Measurements from ENCODE around the gene PPP2R5D.
A peak's percentile ranks its signal among the peaks of the same experiment; 100 is the strongest.

The PPP2R5D gene

GRCh38 chr6:43053545-43054205 lies 69.3 kb downstream of the PPP2R5D start, which contains the start of gene CUL7:
TSS of gene CUL7 (minus strand) at chr6:43053851. CDS start at chr6:43052788, 1,063 bp downstream.
- Histone ChIP-seq H3K79me2 (ENCODE audit: insufficient read depth, low read length) (peaks cover 8% of the 10 kb centered on the region), H3K4me2 (ENCODE audit: low read length) (peak within 1 kb of the TSS; percentile 80), H3K27me3 (ENCODE audit: insufficient read depth, low read length) (no peaks in the 10 kb centered on the region), H3K9me2 (ENCODE audit: low read depth, low read length) (no peaks in the 10 kb centered on the region), H2AFZ (ENCODE audit: low read length) (peak within 1 kb of the TSS; percentile 71; the same call in 1 of the 2 replicates), H3K36me3 (ENCODE audit: insufficient read depth, low read length) (peaks cover 16% of the 10 kb centered on the region), H3K4me1 (ENCODE audit: insufficient read depth, low read length, severe bottlenecking) (peaks cover 34% of the 10 kb centered on the region), H3K9ac (ENCODE audit: low read length) (peak within 1 kb of the TSS; percentile 85), H4K20me1 (ENCODE audit: insufficient read depth, low read length) (no peaks in the 10 kb centered on the region), H3K27ac (ENCODE audit: low read depth, low read length, poor library complexity, severe bottlenecking) (peak within 1 kb of the TSS; percentile 66), H3K9me3 (ENCODE audit: low read length) (no peaks in the 10 kb centered on the region), H3F3A (ENCODE audit: insufficient read depth, low read length) (no peaks in the 10 kb centered on the region), H3K4me3 (ENCODE audit: low read depth, low read length, poor library complexity, severe bottlenecking) (peak within 1 kb of the TSS; percentile 78)
- TF ChIP-seq CTCF (IDR thresholded peaks at IDR 0.05; ENCODE audit: low read length) (no peak), EZH2 (IDR thresholded peaks at IDR 0.05; ENCODE audit: borderline replicate concordance, low read length) (no peak)

GRCh38 chr6:43054206-43054943 lies 70.0 kb downstream of the PPP2R5D start:
- no peaks in the 10 kb centered on the region for H3F3A ChIP-seq (ENCODE audit: insufficient read depth, low read length)
- no peaks in the 10 kb centered on the region for H4K20me1 ChIP-seq (ENCODE audit: insufficient read depth, low read length)
- TF ChIP-seq CTCF (IDR thresholded peaks at IDR 0.05; ENCODE audit: low read length) (no peak), EZH2 (IDR thresholded peaks at IDR 0.05; ENCODE audit: borderline replicate concordance, low read length) (no peak)
- H3K79me2 ChIP-seq (ENCODE audit: insufficient read depth, low read length) = peaks cover 12% of the 10 kb centered on the region
- H3K27me3 ChIP-seq (ENCODE audit: insufficient read depth, low read length) = no peaks in the 10 kb centered on the region
- peak overlapping the region; percentile 80 for H3K4me2 ChIP-seq (ENCODE audit: low read length)
- H3K4me3 ChIP-seq (ENCODE audit: low read depth, low read length, poor library complexity, severe bottlenecking) = peak overlapping the region; percentile 78
- peak overlapping the region; percentile 66 for H3K27ac ChIP-seq (ENCODE audit: low read depth, low read length, poor library complexity, severe bottlenecking)
- peaks cover 16% of the 10 kb centered on the region for H3K36me3 ChIP-seq (ENCODE audit: insufficient read depth, low read length)
- no peaks in the 10 kb centered on the region for H3K9me2 ChIP-seq (ENCODE audit: low read depth, low read length)
- H3K9me3 ChIP-seq (ENCODE audit: low read length) = no peaks in the 10 kb centered on the region
- peak overlapping the region; percentile 85 for H3K9ac ChIP-seq (ENCODE audit: low read length)
- H3K4me1 ChIP-seq (ENCODE audit: insufficient read depth, low read length, severe bottlenecking) = peaks cover 36% of the 10 kb centered on the region
- H2AFZ ChIP-seq (ENCODE audit: low read length) = peak overlapping the region; percentile 71; the same call in 1 of the 2 replicates

- Histone ChIP-seq H3K9me2 (ENCODE audit: low read depth, low read length) (no peaks in the 10 kb centered on the region), H3K27ac (ENCODE audit: low read depth, low read length, poor library complexity, severe bottlenecking) (no peak overlapping the region), H2AFZ (ENCODE audit: low read length) (no peak overlapping the region), H3K79me2 (ENCODE audit: insufficient read depth, low read length) (peaks cover 12% of the 10 kb centered on the region), H3K4me3 (ENCODE audit: low read depth, low read length, poor library complexity, severe bottlenecking) (no peak overlapping the region), H3K4me1 (ENCODE audit: insufficient read depth, low read length, severe bottlenecking) (peaks cover 44% of the 10 kb centered on the region), H4K20me1 (ENCODE audit: insufficient read depth, low read length) (no peaks in the 10 kb centered on the region), H3F3A (ENCODE audit: insufficient read depth, low read length) (no peaks in the 10 kb centered on the region), H3K36me3 (ENCODE audit: insufficient read depth, low read length) (peaks cover 16% of the 10 kb centered on the region), H3K27me3 (ENCODE audit: insufficient read depth, low read length) (no peaks in the 10 kb centered on the region), H3K9me3 (ENCODE audit: low read length) (no peaks in the 10 kb centered on the region), H3K9ac (ENCODE audit: low read length) (no peak overlapping the region), H3K4me2 (ENCODE audit: low read length) (no peak overlapping the region)
- no peak for TF ChIP-seq CTCF (IDR thresholded peaks at IDR 0.05; ENCODE audit: low read length)
- no peak for TF ChIP-seq EZH2 (IDR thresholded peaks at IDR 0.05; ENCODE audit: borderline replicate concordance, low read length)
Observed at GRCh38 chr6:43055966-43056365, 71.6 kb downstream of the PPP2R5D start.

Measured in OCI-LY1 (cell line).